Kidney capillary endothelial cell (primary cell): ENCODE results near the gene TMC3.

ENCODE experiments used
- DNase-seq: peaks from one replicate; pipeline ENCODE4 v3.0.0-alpha.2; 2018; ENCODE audit warnings: low spot score

The TMC3 gene

DNA sequence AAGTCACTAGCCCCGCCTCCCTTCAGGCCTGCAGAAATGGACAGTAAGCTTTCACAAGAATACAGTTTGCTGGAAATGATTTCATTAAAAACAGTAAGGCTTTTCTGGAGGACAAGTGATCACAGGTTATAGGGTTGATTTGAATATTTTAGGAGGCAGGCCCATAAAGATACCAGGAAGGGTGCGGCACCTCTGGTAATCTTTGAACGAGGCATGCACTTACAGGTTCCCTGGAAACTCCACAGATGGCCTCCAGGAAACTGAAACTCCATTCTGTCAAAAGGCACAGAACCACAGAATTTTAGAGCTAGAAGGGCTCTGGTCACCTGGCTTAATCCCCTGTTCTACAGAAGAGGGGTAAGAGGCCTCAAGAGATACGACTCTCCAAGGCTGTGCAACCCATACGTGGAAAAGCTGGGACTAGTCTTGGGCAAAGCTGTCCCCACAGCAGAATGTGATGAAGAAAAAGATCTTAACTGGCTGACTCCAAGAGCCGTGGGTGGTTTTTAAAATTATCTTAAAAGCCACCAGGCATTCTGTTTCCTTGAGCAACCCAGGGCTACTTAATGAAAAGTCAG, 51.2 kb downstream of the TMC3 start:
- no peak for DNase-seq

DNA sequence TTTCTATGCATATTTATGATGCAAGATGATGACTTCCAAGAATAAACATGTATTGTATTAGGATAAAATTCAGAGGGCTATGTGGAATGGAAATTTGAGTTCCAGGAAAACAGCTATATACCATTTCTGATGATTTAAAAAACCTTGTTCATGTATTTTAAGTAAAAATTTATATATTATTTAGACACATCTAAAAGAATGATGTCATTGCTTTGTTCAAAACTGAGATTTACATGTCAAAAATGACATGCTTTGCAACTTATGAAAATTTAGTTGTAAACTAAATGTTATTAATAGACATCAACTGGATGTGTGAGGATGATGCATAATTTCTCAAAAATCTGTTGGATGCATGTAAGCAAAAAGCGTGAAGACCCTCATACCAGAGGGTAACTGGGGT, 52.3 kb downstream of the TMC3 start:
- no peak for DNase-seq

DNA sequence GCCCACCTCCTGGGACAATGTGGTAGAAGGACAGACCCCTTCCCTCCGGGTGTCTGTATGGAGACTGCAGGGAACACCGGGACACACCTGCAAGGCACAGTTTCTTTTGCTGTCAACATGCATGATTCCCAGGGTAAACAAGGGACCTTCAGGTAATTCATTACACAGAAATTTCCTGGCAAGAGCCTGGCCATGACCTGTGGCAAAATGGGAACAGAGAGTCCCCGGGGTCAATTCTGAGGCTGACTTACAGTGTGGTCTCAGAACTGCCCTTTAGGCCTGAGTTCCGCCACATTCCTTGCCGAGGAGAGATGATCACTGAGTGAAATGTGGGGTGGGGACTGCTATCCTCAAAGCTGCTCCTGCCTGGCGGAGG, 56.4 kb downstream of the TMC3 start:
- DNase-seq: no peak

DNA sequence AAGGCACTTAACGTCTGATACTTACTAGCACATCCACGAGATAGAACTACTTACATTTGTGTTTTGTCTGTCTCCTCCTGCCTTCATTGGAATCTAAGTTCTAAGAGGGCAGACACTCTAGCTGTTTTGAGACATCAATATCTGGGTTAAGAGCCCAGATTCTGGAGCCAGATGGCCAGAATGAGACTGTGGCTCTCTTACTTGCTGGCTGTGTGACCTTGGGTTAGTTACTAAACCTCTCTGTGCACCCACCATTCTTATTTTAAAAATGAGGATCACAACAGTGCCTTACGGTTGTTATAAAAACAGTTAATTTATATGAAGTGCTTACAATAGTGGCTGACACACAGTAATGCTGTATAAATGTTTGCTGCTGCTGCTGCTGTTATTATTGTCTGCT, 57.7 kb downstream of the TMC3 start:
- DNase-seq: no peak

DNA sequence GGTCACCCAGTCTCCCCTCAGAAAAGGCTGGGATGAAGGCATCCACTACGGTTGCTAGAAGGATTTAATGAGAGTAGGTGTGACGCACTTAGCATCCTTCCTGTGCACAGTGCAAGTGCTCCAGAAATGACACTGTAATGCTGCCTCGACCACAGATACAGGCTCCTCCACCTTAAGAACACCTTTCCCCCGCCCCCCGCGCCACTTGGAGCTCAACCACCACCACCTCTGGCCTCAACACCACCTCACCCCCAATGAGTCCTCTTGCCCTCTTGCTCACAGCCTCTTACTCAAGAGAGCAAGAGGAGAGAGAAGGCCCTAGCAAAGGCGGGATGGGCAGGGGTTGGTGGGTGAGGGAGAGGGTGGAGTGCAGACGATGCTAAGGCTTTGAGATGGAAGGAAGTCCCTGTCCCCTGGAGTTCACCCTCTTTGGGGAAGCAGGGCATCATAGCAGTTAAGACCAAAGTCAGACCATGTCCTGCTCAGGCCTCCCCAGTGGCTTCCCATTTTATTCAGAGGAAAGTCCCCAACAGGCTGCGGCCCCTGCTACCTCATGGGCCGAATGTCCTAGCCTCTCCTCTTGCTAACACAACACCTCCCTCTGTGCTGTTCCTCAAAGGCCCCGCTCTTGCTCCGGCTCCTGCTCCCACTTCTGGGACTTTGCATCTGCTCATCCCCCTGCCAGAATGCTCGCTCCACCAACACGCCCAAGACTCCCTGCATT, 58.4 kb downstream of the TMC3 start:
- no peak for DNase-seq

DNA sequence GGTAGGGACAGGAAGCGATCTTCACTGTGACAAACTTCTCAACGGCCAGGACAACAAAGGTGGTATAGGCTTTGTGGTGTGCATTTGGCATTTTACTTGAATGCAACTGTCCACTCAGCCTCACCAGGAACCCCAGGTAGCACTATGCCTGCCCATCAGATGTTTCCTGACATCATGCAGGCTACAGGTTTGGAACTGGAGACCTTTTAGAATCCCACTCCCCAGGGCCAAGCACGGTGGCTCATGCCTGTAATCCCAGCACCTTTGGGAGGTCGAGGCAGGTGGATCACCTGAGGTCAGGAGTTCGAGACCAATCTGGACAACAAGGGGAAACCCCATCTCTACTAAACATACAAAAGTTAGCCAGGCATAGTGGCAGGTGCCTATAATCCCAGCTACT, 59.6 kb downstream of the TMC3 start:
- DNase-seq: no peak

DNA sequence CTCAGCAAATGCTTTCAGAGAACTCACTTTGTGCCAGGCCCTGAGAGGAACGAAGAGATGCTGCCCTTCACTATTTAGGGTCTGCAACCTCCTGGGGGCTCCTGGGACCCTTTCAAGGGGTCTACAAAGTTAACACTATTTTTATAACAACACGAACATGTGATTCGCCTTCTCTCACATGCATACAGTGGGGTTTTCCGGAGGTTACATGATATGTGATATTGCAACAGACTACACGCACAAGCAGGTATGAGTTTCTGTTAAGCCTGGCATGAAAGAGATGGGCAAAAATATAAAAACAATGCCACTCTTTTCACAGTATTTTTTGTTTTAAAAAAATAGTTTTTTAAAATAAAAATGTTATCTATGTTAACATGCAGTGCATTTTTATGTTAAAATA, 60.3 kb downstream of the TMC3 start:
- no peak for DNase-seq

DNA sequence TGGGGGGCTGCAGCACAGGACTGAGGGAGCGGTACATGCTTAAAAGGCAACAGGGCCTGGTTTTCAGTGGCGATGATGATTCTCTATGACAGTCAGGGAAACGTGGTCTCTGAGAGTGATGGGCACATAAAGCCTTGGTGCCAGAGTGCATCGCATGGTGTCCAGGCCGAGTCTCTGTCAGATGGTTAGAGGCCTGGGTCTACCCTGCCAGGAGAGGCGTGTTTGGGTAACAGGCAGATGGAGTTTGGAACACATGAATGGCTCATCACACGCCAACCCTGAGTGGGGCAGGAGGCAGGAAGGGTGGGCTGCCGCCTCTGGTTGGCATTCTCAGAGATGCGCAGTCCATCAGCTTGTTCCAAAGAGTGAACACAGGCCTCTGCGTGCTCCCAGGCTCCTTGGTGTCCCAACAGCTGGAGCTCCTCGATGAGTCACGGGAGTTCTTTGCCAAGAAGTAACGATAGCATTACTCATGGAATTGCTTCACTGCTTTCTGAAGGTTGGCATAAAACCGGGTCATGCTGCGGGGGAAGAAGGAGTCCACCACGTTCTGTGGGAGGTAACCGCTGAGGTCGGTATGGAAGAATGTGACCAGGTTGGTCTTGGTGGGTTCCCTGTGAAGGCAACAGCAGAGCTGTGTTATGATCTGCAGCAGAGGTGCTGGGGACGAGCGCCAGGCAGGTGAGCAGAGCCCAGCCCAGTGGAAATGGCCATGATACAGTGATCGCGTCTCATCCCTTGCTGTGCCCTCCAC, 61.0 kb downstream of the TMC3 start:
- DNase-seq: no peak

DNA sequence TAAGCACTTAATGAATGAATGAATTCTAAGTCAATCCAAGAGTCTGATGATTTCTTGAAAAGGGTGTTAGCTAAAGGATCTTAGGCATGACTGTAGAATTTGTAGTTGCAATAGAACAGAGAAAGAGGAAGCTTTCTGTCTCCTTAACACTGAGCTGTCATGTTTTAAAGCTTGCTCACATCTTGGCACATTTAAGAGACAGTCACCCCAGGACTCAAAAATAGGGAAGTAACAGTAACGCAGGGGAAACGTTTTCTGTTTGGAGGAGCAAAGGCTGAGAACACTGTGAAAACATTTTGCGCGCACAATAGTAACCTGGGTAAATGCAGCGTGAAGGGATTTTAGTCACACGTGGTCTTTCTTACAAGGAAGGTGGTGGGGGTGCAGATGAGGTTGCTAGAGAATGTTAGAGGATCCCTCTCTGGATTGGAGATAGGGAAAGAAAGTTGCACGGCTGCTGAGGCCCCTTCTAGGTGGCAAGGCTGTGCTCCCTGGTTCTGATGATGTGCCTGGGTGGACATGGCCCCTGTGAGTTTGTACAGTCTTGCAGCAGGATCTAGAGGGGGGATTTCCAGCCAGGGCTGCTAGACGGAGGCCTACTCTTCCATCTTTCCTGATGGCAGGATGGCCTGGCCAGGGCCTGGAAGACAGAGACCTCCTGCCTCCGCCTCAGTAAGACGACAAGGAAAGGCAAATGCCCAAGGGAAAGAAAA, 62.1 kb downstream of the TMC3 start:
- no peak for DNase-seq

DNA sequence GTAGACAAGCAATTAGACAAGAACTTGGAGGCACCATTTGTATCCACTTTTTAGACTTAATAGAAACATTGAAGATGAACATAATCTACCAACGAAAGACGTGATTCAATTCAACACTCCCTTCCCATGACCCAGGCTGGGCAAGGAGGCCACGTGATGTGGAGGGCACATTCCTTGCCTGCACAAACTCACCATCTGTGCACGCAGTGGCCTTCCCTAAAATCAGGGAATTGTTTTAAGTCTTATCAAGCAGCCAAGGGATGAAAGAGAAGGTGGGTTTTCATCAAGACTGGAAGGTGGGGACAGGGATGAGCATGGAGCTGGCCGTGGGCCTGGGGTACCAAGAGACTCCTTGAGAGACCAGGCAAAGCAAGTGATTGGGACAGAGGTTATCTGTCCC, 63.5 kb downstream of the TMC3 start:
- DNase-seq: no peak

DNA sequence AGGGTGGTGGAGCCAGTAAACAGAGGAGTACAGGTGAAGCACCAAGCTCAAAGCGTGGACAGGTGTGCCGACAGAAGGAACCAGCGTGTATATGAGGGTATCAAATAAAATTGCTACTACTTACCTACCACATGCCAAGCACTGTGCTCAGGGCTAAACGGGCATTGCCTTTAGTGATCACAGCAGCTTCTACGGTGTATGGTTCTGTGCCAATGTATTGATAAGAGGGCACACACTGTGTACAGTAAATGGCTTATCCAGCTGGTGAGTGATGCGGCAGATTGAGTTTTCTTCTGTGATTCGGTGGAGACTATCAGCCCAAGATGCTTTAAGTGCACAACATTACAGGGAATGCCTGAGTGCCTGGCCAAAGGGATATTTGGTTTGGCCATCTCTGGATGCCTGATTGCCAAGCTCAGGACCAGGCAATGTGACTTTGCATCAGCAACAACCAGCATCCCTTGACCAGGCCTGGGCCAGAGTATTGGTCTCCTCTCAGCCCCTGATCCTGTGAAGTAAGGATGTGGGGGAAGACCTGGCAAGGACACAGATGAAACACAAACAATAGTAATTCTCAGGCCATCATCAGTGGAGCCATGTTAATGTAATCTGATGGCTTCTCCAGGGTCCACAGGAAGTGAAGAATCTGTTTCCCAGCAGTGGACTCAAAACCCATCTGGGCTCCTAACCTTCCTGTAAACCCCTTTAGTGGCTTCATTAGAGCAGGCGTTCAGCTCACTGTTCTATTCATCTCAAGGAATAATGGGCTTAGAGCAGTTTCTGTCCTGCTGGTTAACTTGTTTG, 64.2 kb downstream of the TMC3 start:
- DNase-seq: no peak

DNA sequence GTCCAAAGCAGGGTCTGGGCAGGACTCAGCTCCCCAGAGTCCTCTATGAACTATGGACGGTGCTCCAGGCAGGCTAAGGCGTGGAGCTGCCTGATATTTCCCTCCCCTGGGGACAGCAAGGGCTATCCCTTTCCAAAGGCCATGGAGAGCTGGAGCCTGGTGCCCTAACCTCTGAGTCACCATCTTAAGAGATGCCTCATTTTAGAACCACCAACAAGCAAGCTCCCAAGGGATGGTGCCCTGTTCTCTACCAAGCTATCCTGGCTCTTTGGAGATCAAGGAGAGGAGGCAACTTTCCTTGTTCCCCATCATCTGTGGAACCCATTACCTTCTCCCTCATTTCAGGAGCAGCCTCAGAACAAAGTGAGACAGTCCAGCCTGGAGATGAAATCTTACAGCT, 65.8 kb downstream of the TMC3 start:
- no peak for DNase-seq

DNA sequence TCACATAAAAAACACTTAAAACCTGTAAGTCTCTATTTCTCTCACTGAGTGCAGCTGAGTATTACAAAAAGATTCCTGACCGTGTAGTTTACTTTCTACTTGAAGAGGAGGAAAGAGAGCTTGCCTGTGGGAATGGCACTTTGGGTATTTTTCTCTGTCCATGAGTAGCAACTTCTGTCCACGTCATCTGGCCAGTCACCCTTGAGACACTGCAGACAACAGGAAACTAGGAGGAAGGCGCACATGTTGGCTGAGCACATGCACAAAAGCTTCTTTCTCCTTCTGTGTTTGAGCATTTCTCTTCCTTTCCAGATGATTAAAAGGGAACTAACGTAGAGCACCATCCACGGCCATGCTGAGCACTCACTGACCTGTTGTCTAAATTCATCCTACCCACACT, 69.8 kb downstream of the TMC3 start:
- DNase-seq: no peak

DNA sequence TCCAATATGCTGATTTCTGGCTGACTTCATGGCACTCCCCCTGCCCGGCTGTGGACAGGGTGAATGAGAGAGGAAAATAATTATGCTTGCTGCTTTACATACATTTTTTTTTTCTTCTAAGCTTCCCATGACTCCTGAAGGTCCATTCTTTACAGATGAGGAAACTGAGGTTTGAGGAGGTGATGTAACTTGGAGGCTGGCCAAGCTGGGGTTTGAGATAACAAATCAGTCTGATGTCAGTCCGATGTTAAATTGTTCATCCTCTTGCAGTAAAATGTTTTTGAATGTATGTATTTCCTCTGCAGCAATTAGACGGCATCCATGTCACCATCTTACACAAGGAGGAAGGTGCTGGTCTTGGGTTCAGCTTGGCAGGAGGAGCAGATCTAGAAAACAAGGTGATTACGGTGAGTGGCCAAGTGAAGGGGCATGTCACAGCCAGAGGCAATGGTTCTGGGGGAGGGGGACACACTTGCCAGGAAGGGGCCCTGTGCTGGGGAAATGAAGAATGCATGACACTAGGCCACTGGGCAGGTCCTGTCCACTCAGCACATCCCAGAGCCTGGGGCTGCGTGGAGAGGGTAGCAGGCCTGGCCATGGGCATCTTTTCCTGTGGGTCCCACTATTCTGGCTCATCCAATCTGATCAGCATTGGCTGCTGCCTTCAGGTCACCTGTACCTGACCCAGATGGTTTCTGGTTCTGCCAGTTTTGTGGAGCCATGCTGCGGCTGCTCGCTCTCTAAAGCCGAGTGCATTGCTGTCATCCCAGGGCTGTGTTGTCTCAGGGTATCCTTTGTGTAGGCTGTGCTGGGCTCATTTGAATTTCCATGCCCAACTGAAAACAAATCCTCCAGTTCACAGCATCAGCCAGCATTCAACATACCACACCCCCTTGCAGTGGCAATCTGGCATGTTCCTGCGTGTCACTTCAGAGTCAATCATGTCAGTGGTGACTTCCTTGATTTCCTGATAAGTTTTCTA, 70.5 kb downstream of the TMC3 start:
- DNase-seq: no peak

DNA sequence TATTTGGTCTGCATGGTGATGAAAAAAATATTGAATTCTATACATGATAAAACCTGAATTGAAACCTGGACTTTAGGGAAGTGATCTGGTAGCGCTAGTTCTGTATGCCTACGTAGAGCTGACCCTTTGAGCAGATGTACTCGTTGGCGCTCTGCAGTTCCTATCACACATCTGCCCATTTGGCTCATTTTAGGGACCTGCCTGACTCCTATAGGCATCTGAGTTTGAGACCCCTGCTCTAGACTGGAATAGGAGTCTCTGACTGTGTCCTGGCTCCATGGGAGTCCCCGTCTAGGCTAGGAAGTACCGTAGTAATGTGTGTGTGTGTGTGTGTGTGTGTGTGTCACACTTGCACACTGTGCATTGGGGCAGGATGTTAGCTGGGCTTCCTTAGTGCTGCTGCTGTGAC, 71.3 kb downstream of the TMC3 start:
- no peak for DNase-seq

DNA sequence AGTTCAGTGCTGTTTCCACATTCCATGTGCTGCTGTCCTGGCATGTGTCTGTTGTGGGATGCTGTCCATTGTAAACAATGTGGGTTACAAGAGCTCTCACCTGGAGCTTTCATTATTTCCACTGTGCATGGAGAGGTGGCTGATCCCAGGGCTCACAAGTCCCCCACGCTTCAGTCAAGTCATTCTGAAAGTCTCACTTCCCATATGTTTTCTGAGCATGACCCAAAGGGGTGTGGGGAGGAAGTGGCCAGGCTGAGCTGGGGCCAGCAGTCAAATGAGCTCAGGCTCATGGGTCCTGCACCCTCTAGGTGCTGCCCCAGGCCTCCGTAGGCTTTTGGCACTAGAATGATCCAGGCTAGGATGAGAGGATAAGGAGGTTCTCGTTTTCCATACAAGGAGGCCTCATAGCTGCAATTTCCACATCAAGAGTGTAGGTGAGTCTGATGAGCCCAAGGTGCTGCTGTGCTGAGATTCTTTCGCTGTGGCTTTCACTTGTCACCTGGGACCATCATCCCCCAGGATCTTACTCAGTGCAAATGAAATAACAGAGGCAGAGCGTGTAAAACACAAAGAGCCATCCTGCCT, 72.1 kb downstream of the TMC3 start:
- no peak for DNase-seq

DNA sequence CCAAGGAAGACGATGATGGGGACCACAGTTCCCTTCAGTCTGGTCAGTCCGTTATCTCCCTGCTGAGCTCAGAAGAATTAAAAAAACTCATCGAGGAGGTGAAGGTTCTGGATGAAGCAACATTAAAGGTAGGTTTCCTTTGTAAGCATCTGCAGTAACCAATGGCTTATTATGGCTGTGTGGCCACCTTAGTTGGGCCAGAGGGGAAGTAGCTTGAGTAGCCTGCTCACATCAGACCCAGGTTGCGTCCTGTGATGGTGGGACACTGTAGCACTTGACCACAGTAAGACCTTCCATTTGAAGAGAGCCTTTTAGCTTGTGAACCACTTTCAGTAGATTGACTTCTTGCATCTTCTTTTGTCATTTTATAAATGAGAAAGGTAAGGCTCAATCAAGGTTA, 72.6 kb downstream of the TMC3 start:
- no peak for DNase-seq

DNA sequence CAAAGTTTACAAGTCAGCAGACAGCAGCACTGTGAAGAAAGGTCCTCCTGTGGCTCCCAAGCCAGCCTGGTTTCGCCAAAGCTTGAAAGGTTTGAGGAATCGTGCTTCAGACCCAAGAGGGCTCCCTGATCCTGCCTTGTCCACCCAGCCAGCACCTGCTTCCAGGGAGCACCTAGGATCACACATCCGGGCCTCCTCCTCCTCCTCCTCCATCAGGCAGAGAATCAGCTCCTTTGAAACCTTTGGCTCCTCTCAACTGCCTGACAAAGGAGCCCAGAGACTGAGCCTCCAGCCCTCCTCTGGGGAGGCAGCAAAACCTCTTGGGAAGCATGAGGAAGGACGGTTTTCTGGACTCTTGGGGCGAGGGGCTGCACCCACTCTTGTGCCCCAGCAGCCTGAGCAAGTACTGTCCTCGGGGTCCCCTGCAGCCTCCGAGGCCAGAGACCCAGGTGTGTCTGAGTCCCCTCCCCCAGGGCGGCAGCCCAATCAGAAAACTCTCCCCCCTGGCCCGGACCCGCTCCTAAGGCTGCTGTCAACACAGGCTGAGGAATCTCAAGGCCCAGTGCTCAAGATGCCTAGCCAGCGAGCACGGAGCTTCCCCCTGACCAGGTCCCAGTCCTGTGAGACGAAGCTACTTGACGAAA, 74.3 kb downstream of the TMC3 start:
- no peak for DNase-seq

DNA sequence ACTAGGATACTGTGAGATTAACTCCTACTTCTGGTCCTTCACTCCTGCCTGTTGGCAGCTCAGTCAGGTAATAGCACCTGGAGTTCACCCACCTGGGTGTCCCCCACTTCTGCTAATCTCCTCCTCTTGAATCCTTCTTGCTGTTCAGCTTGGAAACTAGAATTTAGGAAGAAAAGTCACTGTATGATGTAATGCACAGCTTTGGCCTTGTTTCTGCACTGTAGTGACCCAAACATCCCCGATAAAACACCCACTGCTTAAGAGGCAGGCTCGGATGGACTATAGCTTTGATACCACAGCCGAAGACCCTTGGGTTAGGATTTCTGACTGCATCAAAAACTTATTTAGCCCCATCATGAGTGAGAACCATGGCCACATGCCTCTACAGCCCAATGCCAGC, 74.9 kb downstream of the TMC3 start:
- DNase-seq: no peak

DNA sequence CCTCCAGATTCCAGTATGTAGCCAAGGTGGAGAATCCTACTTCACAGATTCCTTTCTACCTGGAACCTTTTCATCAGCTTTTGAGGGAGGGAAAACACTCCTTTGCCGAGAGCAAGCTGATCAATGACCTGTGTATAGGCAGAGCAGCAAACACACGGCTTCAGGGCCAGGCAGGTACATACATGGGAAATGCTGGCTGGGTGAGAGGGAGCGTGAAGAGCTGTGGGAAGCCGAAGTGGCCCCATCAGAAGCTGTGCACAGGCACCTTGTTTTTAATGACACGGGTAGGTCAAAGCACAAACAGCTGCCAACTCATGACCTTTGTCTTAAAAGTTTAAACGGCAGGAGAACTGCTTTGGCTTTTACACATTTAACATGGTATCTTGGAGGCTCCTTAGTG, 75.4 kb downstream of the TMC3 start:
- no peak for DNase-seq
